CD4-positive, alpha-beta T cell (primary cell): ENCODE measurements around the gene HEATR5B. TPM values are rescaled to one million over a fixed set of nuclear protein-coding genes. Genes with fewer than 3 reads are reported as not detected.

Experiments
- ATAC-seq: fragments of 200-7000 bp; cut with Tn5 transposase; one replicate; pipeline ENCODE4 v1.10.0; 2022; ENCODE audit warnings: mild to moderate bottlenecking; ENCODE audit not compliant: poor library complexity
- CTCF ChIA-PET: fragments of 350-600 bp; sonication (Branson Sonifier 250); formaldehyde crosslinking; loops from one replicate; lab custom pipeline; 2021; ENCODE audit warnings: antibody characterized with exemption, inconsistent platforms; lab: Charles Lee
- POLR2A ChIA-PET: fragments of 350-600 bp; sonication (Branson Sonifier 250); formaldehyde crosslinking; loops from one replicate; lab custom pipeline; 2021; ENCODE audit warnings: antibody characterized with exemption, inconsistent platforms; lab: Charles Lee
- DNase-seq, 14 experiments: peaks; one replicate each; pipeline ENCODE4 v3.0.0-alpha.2; 2013 to 2020; ENCODE audit warnings: mixed read lengths in 2 of 14
- H3K27ac ChIP-seq, 2 donors: one replicate each; pipeline versions ENCODE4 v1.5.1 to v1.7.0; 2013; ENCODE audit warnings: low read length in 2 of 2, low read depth in 1 of 2, mild to moderate bottlenecking in 1 of 2
- H3K27me3 ChIP-seq, 2 experiments: 1 replicate in 1 of 2; 2 replicates in 1 of 2; pipeline versions ENCODE4 v1.6.1 to v1.7.0; 2013; ENCODE audit warnings: low read length in 2 of 2, control low read depth in 1 of 2, mild to moderate bottlenecking in 1 of 2, moderate library complexity in 1 of 2; ENCODE audit not compliant: insufficient read depth in 2 of 2, control insufficient read depth in 1 of 2
- H3K36me3 ChIP-seq: one replicate; pipeline ENCODE4 v1.6.1; 2013; ENCODE audit warnings: low read length, control low read depth; ENCODE audit not compliant: insufficient read depth
- H3K4me1 ChIP-seq: one replicate; pipeline ENCODE4 v1.6.1; 2013; ENCODE audit warnings: low read length, control low read depth; ENCODE audit not compliant: insufficient read depth
- H3K4me3 ChIP-seq: one replicate; pipeline ENCODE4 v1.5.1; 2013; ENCODE audit warnings: mild to moderate bottlenecking, low read length, moderate library complexity
- H3K9me3 ChIP-seq, 2 experiments: 1 replicate in 1 of 2; 2 replicates in 1 of 2; pipeline versions ENCODE4 v1.6.1 to v1.7.0; 2013; ENCODE audit warnings: low read length in 2 of 2, mild to moderate bottlenecking in 2 of 2, control low read depth in 1 of 2, moderate library complexity in 1 of 2; ENCODE audit not compliant: control insufficient read depth in 1 of 2, insufficient read depth in 1 of 2
- H3K27ac Mint-ChIP-seq: one replicate; pipeline ENCODE4 v1.8.0; 2020; ENCODE audit warnings: mixed read lengths
- H3K27me3 Mint-ChIP-seq: one replicate; pipeline ENCODE4 v1.8.0; 2021; ENCODE audit warnings: mixed read lengths
- H3K36me3 Mint-ChIP-seq: one replicate; pipeline ENCODE4 v1.8.0; 2021; ENCODE audit warnings: low read depth, mixed read lengths
- H3K4me1 Mint-ChIP-seq: one replicate; pipeline ENCODE4 v1.8.0; 2021; ENCODE audit warnings: low read depth, mixed read lengths
- H3K4me3 Mint-ChIP-seq: one replicate; pipeline ENCODE4 v1.8.0; 2020; ENCODE audit warnings: mild to moderate bottlenecking, mixed read lengths
- H3K9me3 Mint-ChIP-seq: one replicate; pipeline ENCODE4 v1.8.0; 2020; ENCODE audit warnings: mixed read lengths
- CTCF ChIP-seq: fragments of 200-600 bp; IDR thresholded peaks from one replicate; pipeline ENCODE4 v1.8.0; 2022; ENCODE audit warnings: antibody characterized with exemption, mild to moderate bottlenecking
- intact Hi-C, 2 experiments: fragments of 100-400 bp; cut with DNase I in 1 of 2; cut with micrococcal nuclease in 1 of 2; formaldehyde crosslinking; loops; one replicate each; pipeline versions ENCODE4 v1.15.1 to v1.9.0; 2023 to 2025; cut with DNase I, micrococcal nuclease
- total RNA-seq, 174 experiments: library from RNA in 2 of 174; stranded (reverse) in 2 of 174; gene quantifications; one replicate each; pipeline ENCODE4 v1.2.3 and lab custom pipeline; 2021 to 2026

Gene HEATR5B
- total RNA-seq, 2 experiments from 2014 or later = 23.4 to 23.9 TPM

GRCh38 chr2:37080689-37081088, 3.5 kb downstream of the HEATR5B start:
- no peaks in the 10 kb centered on the region for H3K27me3 Mint-ChIP-seq
- peak overlapping the region; percentile 74 for H3K27ac Mint-ChIP-seq
- Histone ChIP-seq H3K9me3 (no peaks in the 10 kb centered on the region), H3K36me3 (peaks cover 45% of the 10 kb centered on the region), H3K27me3 (no peaks in the 10 kb centered on the region), H3K4me3 (peak overlapping the region; percentile 14), H3K27ac (peak overlapping the region in 1 of 2 donors; percentile 31), H3K4me1 (peaks cover 34% of the 10 kb centered on the region)
- no peak for TF ChIP-seq CTCF
- peaks cover 30% of the 10 kb centered on the region for H3K4me1 Mint-ChIP-seq
- H3K4me3 Mint-ChIP-seq = peak overlapping the region; percentile 63
- ChIA-PET CTCF (no interaction called here), POLR2A (no interaction called here)
- H3K9me3 Mint-ChIP-seq = no peaks in the 10 kb centered on the region
- no peak for ATAC-seq
- peak in 3 of 14 experiments; percentile 30 to 47 (median 42) for DNase-seq
- intact Hi-C loops = loop anchor here (5.0 to 10.0 kb wide), 5 partner anchors 114 to 1664 kb away; partner anchors contain the start of genes ATL2 (in 1 of the 2), CEBPZ (in 1 of the 2), CEBPZOS (in 1 of the 2) and NDUFAF7 (in 1 of the 2)
- H3K36me3 Mint-ChIP-seq = peaks cover 41% of the 10 kb centered on the region

- Mint-ChIP-seq H3K27ac (peak overlapping the region; percentile 74), H3K9me3 (no peaks in the 10 kb centered on the region), H3K36me3 (peaks cover 41% of the 10 kb centered on the region), H3K4me3 (peak overlapping the region; percentile 63), H3K4me1 (peaks cover 30% of the 10 kb centered on the region), H3K27me3 (no peaks in the 10 kb centered on the region)
- intact Hi-C loops = loop anchor here (5.0 to 10.0 kb wide), 5 partner anchors 115 to 1665 kb away; partner anchors contain the start of genes ATL2 (in 1 of the 2), CEBPZ (in 1 of the 2), CEBPZOS (in 1 of the 2) and NDUFAF7 (in 1 of the 2)
- Histone ChIP-seq H3K36me3 (peaks cover 49% of the 10 kb centered on the region), H3K27me3 (no peaks in the 10 kb centered on the region), H3K4me1 (peaks cover 33% of the 10 kb centered on the region), H3K9me3 (no peaks in the 10 kb centered on the region), H3K27ac (peak overlapping the region; percentile 5 to 31), H3K4me3 (peak overlapping the region; percentile 14)
- no peak for DNase-seq
- TF ChIP-seq CTCF = no peak
- CTCF ChIA-PET = no interaction called here
- no peak for ATAC-seq
- POLR2A ChIA-PET = interaction anchor here (0.6 kb wide), 1 partner anchor 114 kb away, joined by 4 read pairs; the partner anchor contains the start of gene STRN
Measured at GRCh38 chr2:37080266-37080665, 3.9 kb downstream of the HEATR5B start.

GRCh38 chr2:37070931-37071330, 13.2 kb downstream of the HEATR5B start:
- no peaks in the 10 kb centered on the region for H3K27me3 ChIP-seq
- H3K9me3 ChIP-seq = no peaks in the 10 kb centered on the region
- Mint-ChIP-seq H3K27me3 (no peaks in the 10 kb centered on the region), H3K4me1 (peaks cover 28% of the 10 kb centered on the region), H3K27ac (no peak overlapping the region), H3K9me3 (no peaks in the 10 kb centered on the region), H3K4me3 (no peak overlapping the region), H3K36me3 (peaks cover 76% of the 10 kb centered on the region)
- no peaks in the 10 kb centered on the region for H3K4me1 ChIP-seq
- H3K36me3 ChIP-seq = peaks cover 89% of the 10 kb centered on the region
- no peak for ATAC-seq
- TF ChIP-seq CTCF = no peak
- intact Hi-C loops = no loop called here
- CTCF ChIA-PET = no interaction called here
- no peak overlapping the region for H3K4me3 ChIP-seq
- no peak overlapping the region for H3K27ac ChIP-seq
- no peak for DNase-seq
- POLR2A ChIA-PET = no interaction called here
